ENCODE results near the gene FAM184B. TPM values are rescaled to one million over a fixed set of nuclear protein-coding genes. Genes with fewer than 3 reads are reported as not detected.
"Not testable (repeated sequence)": the region's sequence is repeated elsewhere in the genome, so short reads cannot be mapped to it uniquely, and the experiment has no call there.

The FAM184B gene
- polyA plus RNA-seq, 3 donors: under 0.01 to 0.03 (median 0.02) TPM

- H3K27ac ChIP-seq (ENCODE audit: low read depth, low read length): no peak overlapping the region
- 89 to 90% (median 90%) methylated on average over 8 of the region's 8 CpGs for WGBS, 3 donors
Measured at GRCh38 chr4:17701138-17701839, 80.1 kb downstream of the FAM184B start.

DNA sequence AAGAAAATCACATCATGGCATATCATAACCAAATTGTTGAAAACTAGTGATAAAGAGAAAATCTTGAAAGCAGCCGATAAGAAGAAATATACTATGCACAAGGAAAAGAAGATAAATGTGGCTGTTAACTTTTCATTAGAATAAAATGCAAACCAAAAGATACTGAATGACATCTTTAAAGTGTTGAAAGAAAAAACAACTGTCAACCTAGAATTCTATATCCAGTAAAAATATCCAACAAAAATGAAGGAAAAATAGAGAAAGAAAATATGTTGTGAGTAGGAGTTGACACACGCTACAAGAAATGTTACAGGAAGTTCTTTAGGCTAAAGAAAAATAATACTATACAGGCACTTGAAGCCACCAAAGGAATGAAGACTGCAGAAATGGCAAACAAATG is 82.0 kb downstream of the FAM184B start:
- no peak overlapping the region for H3K27ac ChIP-seq (ENCODE audit: low read depth, low read length)
- WGBS, 3 donors: 50 to 90% (median 62%) methylated on average over 2 of the region's 2 CpGs

DNA sequence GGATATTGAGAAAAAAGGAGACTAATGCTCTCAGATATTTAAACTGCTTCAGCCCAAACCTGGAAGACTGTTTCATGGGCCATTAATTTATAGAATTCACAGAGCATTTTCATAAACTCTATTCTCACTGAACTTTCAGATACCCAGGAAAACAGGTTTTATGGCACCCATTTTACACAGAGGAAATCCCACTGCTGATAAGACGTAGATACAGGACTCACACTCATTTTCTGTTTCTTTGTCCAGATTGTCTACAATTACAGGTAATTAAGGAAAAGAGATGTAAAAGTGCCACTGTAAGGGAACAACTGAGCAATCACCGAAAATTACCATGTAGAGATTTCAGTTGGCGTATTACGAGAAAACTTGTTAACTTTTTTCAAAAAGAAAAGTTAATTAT is 83.3 kb downstream of the FAM184B start:
- 56 to 68% (median 67%) methylated on average over 4 of the region's 4 CpGs for WGBS, 3 donors

DNA sequence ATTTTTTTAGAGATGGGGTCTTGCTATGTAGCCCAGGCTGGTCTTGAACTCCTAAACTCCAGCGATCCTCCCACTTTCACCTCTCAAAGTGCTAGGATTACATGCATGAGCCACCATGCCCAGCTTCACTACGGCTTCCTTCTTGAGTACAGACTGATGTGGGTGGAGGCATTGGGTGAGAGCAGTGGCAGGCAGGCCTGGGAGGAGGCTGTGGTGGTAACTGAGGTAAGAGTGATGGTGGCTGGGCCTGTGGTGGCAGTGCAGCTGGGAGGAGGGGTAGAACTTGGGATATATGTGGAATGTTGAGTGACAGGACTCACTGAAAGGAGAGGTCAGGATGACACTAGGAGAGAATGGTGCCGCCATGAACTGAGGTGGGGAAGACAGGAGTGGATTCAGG is 86.1 kb downstream of the FAM184B start:
- H3K27ac ChIP-seq (ENCODE audit: low read depth, low read length): no peak overlapping the region
- 87 to 100% (median 91%) methylated on average over 3 of the region's 3 CpGs for WGBS, 3 donors

More for the DNA sequence above, 83.3 kb downstream of the FAM184B start:
- no peak overlapping the region for H3K27ac ChIP-seq (ENCODE audit: low read depth, low read length)

GRCh38 chr4:17694552-17694951 is 86.9 kb downstream of the FAM184B start:
- H3K27ac ChIP-seq (ENCODE audit: low read depth, low read length): no peak overlapping the region
- 2 to 92% (median 43%) methylated on average over 1 of the region's 1 CpG for WGBS, 3 donors

GRCh38 chr4:17690898-17691297 is 90.5 kb downstream of the FAM184B start:
- no peak overlapping the region for H3K27ac ChIP-seq (ENCODE audit: low read depth, low read length)
- 88 to 91% (median 90%) methylated on average over 1 of the region's 1 CpG for WGBS, 3 donors

DNA sequence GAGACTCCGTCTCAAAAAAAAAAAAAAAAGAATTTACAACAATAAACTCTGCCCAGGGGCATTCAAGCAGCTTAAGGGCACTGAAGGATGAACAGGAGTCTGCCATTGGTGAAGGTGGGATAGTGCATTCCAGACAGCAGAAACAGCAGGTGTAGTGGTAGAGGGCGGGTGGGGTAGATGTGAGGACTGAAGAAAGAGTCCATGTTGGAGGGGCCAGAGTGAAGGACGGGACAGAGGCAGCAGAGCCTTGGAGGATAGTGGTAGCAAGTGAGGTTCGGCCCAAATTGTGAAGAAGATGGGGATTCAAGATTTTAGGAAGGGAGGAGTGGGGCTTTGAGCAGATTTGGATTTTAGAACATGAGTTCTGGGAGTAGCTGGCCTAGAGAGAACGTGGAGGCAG is 91.3 kb downstream of the FAM184B start:
- H3K27ac ChIP-seq (ENCODE audit: low read depth, low read length): no peak overlapping the region
- 88 to 89% (median 88%) methylated on average over 5 of the region's 5 CpGs for WGBS, 3 donors

GRCh38 chr4:17688011-17688441 is 93.4 kb downstream of the FAM184B start:
- no peak overlapping the region for H3K27ac ChIP-seq (ENCODE audit: low read depth, low read length)
- WGBS, 3 donors: 68 to 73% (median 72%) methylated on average over 9 of the region's 9 CpGs

GRCh38 chr4:17687237-17687857 is 94.1 kb downstream of the FAM184B start:
- WGBS, 3 donors: 86 to 87% (median 86%) methylated on average over 10 of the region's 10 CpGs
- H3K27ac ChIP-seq (ENCODE audit: low read depth, low read length): no peak overlapping the region

DNA sequence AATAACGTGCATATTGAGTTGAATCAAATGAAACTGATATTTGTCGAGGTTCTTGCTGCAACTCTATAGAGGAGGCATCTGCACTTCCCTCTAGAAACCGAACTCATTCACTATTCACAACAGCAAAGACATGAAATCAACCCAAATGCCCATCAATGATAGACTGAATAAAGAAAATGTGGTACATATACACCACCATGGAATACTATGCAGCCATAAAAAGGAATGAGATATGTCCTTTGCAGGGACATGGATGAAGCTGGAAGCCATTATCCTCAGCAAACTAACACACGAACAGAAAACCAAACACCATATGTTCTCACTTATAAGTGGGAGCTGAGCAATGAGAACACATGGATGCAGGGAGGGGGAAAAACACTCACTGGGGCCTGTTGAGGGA is 96.8 kb downstream of the FAM184B start:
- 83 to 86% (median 84%) methylated on average over 4 of the region's 4 CpGs for WGBS, 3 donors
- not testable (repeated sequence) for H3K27ac ChIP-seq (ENCODE audit: low read depth, low read length)

- H3K27ac ChIP-seq (ENCODE audit: low read depth, low read length): no peak overlapping the region
- 51 to 69% (median 62%) methylated on average over 2 of the region's 2 CpGs for WGBS, 3 donors
Measured at GRCh38 chr4:17682222-17682566, 99.2 kb downstream of the FAM184B start.

DNA sequence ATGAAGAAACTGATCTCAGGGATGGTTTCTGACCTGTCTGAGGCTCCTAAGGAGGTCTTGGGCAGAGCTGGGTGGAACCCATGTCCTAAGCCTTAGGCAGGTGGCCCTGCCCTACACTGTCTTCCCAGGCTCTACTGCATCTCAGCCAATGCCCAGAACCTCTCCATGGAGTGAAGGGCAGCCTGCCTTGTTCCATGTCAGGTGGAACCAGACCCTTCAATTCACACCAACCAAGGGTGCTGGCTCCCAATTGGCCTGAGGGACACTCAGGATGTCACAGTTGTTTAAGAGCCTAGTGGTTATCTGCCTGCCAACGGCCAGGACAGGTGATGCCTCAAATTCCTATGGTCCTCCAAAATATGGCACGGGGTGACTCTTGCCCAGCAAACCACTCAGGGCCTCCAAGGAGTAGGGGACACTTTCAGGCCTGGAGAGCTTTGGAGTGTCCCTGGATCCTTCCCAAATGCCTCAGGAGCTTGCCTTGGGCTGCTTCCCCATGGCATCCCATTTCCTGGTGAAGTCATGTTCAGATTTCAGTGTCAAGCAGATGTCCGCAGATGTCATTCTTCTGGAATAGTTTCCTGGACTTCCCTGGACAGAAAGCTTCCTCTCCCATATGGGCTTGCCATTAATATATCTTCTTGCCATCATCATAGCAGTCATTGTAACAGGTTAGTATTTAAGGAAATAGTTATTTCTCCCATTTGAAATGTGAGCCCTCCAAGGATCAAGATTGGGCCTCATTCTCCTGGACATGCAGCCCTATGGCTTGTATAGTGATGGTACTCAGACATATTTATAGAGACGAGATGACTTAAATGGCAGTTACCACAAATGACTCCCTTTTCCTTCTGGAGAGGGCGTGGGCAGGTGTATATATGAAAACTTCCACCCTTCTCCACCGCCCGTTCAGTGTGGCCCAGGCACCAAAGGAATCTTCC is 99.9 kb downstream of the FAM184B start:
- H3K27ac ChIP-seq (ENCODE audit: low read depth, low read length): no peak overlapping the region
- WGBS, 3 donors: 59 to 80% (median 77%) methylated on average over 7 of the region's 7 CpGs

DNA sequence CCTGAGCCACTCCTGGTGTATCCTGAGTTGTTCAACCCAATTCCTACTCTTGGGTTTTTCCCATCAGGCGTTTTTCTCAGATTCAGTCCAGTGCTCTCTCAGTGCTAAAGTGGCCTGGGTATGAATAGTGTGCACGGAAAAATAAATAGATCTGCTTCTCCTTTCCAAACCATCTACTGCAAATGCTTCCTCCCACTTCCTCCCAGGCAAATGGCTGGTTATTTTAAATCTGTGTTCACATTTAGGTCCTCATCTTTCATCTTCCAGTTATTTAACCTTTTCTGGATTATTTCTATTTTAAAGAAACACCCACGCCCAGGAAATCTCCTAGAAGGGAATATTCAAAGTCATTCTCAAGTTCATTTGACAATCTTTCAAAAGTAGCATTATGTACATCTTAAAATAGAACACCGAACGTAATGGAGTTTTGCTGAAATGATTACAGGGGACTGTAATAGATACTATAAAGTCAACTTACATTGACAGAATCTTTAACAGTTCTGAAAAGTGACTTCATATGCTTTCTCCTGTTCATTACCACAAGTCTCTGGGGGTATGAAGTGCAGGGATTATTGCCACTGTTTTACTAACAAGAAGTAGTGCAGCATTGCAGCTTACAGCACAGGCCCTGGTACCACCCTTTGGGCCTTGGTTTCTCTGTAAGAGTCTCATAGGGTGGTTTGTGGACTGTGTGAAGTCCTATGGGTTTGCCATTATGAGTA is 100.7 kb downstream of the FAM184B start:
- 40 to 59% (median 48%) methylated on average over 5 of the region's 5 CpGs for WGBS, 3 donors

GRCh38 chr4:17670423-17670822 is 111.0 kb downstream of the FAM184B start:
- no peak overlapping the region for H3K27ac ChIP-seq (ENCODE audit: low read depth, low read length)

More for the DNA sequence above, 100.7 kb downstream of the FAM184B start:
- no peak overlapping the region for H3K27ac ChIP-seq (ENCODE audit: low read depth, low read length)

GRCh38 chr4:17667653-17668201 is 113.7 kb downstream of the FAM184B start:
- H3K27ac ChIP-seq (ENCODE audit: low read depth, low read length): no peak overlapping the region
- WGBS, 3 donors: 72 to 85% (median 78%) methylated on average over 3 of the region's 3 CpGs

DNA sequence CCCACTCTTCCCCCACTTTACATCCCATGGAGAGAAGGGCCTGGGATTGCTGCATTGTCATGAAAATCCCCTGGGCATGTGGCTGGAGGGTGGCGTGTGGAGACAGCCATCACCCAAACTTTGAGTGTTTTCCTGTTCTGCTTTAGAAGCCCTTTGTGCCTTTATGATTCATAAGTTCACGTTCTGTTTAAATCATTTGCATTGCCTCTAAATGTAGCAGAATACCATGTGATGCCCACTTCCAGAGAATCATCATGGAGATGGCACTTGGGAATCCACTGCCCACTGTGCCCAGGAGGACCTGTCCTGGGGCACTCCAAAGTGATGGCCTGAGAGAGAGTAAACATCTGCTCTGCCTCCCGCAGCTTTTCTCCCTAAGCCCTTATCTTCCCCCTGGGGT is 114.2 kb downstream of the FAM184B start:
- no peak overlapping the region for H3K27ac ChIP-seq (ENCODE audit: low read depth, low read length)
- 63 to 78% (median 73%) methylated on average over 3 of the region's 3 CpGs for WGBS, 3 donors

DNA sequence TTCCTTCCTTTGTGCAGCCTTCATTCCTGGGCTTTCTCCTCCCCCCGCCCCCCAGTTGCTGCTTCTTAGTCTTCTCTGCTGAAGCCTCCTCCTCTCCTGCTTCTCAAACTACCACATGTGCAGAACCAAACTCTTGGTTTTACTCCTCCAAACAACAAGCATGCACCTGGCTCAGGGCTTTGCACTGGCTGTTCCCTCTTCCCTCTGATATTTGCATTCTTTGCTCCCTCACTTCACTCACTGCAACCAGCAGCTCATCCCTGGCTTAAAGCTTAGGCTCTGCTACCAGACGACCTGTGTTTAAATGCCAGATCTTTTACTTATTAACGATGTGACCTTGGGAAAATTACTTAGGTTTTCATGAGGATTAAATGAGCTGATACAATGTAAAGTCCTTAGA is 115.6 kb downstream of the FAM184B start:
- WGBS, 3 donors: 54 to 82% (median 72%) methylated on average over 3 of the region's 3 CpGs

GRCh38 chr4:17665346-17665745 is 116.1 kb downstream of the FAM184B start:
- WGBS, 3 donors: 27 to 41% (median 35%) methylated on average over 1 of the region's 1 CpG
- no peak overlapping the region for H3K27ac ChIP-seq (ENCODE audit: low read depth, low read length)

More for the DNA sequence above, 115.6 kb downstream of the FAM184B start:
- no peak overlapping the region for H3K27ac ChIP-seq (ENCODE audit: low read depth, low read length)

All from adipose tissue (tissue), 3 donors.